Ishikawa (cell line): ENCODE measurements around the gene RASGRP2.

ENCODE experiments used
- CEBPB ChIP-seq: IDR thresholded peaks from 2 replicates; pipeline ENCODE4 v1.6.1; 2012
- EGR1 ChIP-seq: IDR thresholded peaks from 2 replicates; pipeline ENCODE4 v1.6.1; 2012
- EP300 ChIP-seq: IDR thresholded peaks from 2 replicates; pipeline ENCODE4 v1.6.1; 2012; ENCODE audit warnings: borderline replicate concordance
- MAX ChIP-seq: IDR thresholded peaks from 2 replicates; pipeline ENCODE4 v1.6.1; 2012
- REST ChIP-seq: IDR thresholded peaks from 2 replicates; pipeline ENCODE4 v1.6.1; 2012; ENCODE audit warnings: low read depth, mild to moderate bottlenecking
- TEAD4 ChIP-seq: IDR thresholded peaks from 2 replicates; pipeline ENCODE4 v1.6.1; 2012
- YY1 ChIP-seq: IDR thresholded peaks from 2 replicates; pipeline ENCODE4 v1.6.1; 2012; ENCODE audit warnings: low read depth
- ZBTB7A ChIP-seq: IDR thresholded peaks from 2 replicates; pipeline ENCODE4 v1.6.1; 2012; ENCODE audit warnings: low read depth

- TF ChIP-seq EP300: no peak
- no peak for TF ChIP-seq ZBTB7A
- no peak for TF ChIP-seq EGR1
- no peak for TF ChIP-seq TEAD4
- TF ChIP-seq YY1: no peak
- no peak for TF ChIP-seq REST
- TF ChIP-seq CEBPB: no peak
- no peak for TF ChIP-seq MAX
Measured at GRCh38 chr11:64789331-64790204, 45.6 kb upstream of the RASGRP2 start.
